Measurements from ENCODE around the gene UGT1A5.

The UGT1A5 gene

GRCh38 chr2:233674314-233674713 is 38.4 kb upstream of the UGT1A5 start:
- no peak for DNase-seq (ENCODE audit: extremely low spot score)
- no peak for TF ChIP-seq CTCF (IDR thresholded peaks at IDR 0.05; ENCODE audit: control extremely low read depth, extremely low read depth, low read depth, missing control alignments)
- POLR2A ChIA-PET = no interaction called here
- CTCF ChIA-PET = no interaction called here

GRCh38 chr2:233674995-233675394 is 37.7 kb upstream of the UGT1A5 start:
- no peak for DNase-seq (ENCODE audit: extremely low spot score)
- no peak for TF ChIP-seq CTCF (IDR thresholded peaks at IDR 0.05; ENCODE audit: control extremely low read depth, extremely low read depth, low read depth, missing control alignments)
- POLR2A ChIA-PET = no interaction called here
- CTCF ChIA-PET = no interaction called here

GRCh38 chr2:233676046-233676445 is 36.7 kb upstream of the UGT1A5 start:
- CTCF ChIA-PET = no interaction called here
- no peak for TF ChIP-seq CTCF (IDR thresholded peaks at IDR 0.05; ENCODE audit: control extremely low read depth, extremely low read depth, low read depth, missing control alignments)
- no peak for DNase-seq (ENCODE audit: extremely low spot score)
- POLR2A ChIA-PET = no interaction called here

GRCh38 chr2:233679196-233679595 is 33.5 kb upstream of the UGT1A5 start:
- ChIA-PET POLR2A (no interaction called here), CTCF (no interaction called here)
- DNase-seq (ENCODE audit: extremely low spot score) = no peak
- no peak for TF ChIP-seq CTCF (IDR thresholded peaks at IDR 0.05; ENCODE audit: control extremely low read depth, extremely low read depth, low read depth, missing control alignments)

GRCh38 chr2:233680361-233681045 is 32.2 kb upstream of the UGT1A5 start:
- DNase-seq (ENCODE audit: extremely low spot score) = no peak
- no peak for TF ChIP-seq CTCF (IDR thresholded peaks at IDR 0.05; ENCODE audit: control extremely low read depth, extremely low read depth, low read depth, missing control alignments)
- ChIA-PET POLR2A (no interaction called here), CTCF (interaction anchor here (1.0 kb wide), 1 partner anchor 9 kb away, joined by 4 read pairs; the partner anchor contains the start of gene UGT1A9)

- TF ChIP-seq CTCF (IDR thresholded peaks at IDR 0.05; ENCODE audit: control extremely low read depth, extremely low read depth, low read depth, missing control alignments) = no peak
- ChIA-PET POLR2A (no interaction called here), CTCF (no interaction called here)
- no peak for DNase-seq (ENCODE audit: extremely low spot score)
Measured at GRCh38 chr2:233681521-233682099, 31.1 kb upstream of the UGT1A5 start, which contains the start of gene UGT1A7. UGT1A7 (plus strand) TSS chr2:233681901; CDS start chr2:233681938, 37 bp downstream.
